HG02798 (cell line): ENCODE results near the gene ANGPTL8.

Experiments
- ATAC-seq: cut with Tn5 transposase; IDR thresholded peaks from one replicate; pipeline ENCODE4 v1.9.1; 2021; ENCODE audit warnings: mild to moderate bottlenecking; ENCODE audit not compliant: unreplicated experiment, poor library complexity

ANGPTL8 gene

DNA sequence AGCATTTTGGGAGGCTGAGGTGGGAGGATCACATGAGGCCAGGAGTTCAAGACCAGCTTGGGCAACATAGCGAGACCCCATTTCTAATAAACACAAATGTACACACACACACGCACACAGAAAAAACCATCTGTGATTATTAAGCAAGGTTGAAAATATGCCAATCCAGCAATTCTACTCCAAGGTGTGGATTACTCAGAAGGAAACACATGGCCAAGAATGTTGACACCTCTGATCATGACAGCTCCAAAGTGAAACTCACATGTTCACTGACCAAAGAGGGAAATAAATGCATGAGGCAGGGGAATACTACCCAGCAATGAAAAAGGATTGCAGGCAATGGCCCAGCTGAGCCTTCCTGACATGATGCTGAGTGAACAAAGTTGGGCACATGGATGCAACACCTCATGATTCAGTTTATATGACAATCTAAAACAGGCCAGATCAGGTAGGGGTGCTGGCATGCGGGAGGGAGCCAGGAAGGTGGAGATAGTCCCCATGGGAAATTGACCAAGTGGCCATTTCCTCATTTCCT is 18.5 kb downstream of the ANGPTL8 start:
- ATAC-seq, result no peak

DNA sequence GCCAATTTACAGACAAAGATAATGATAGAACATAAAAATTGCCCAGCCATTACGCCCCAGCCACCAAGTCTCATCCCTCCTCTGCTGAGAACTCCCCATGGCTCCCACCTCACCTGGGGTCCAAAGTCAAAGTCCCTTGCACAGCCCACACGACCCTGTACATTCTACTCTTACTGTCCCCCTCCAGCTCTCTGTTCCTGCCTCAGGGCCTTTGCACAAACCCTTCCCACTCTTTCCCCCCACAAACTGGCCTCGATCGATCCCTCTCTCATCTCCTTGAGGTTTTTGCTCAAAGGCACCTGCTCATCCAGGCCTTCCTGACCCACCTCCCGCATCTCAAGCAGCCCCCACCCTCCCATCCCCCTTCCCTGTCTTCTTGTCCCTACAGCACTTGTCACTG is 21.6 kb downstream of the ANGPTL8 start:
- no peak for ATAC-seq

DNA sequence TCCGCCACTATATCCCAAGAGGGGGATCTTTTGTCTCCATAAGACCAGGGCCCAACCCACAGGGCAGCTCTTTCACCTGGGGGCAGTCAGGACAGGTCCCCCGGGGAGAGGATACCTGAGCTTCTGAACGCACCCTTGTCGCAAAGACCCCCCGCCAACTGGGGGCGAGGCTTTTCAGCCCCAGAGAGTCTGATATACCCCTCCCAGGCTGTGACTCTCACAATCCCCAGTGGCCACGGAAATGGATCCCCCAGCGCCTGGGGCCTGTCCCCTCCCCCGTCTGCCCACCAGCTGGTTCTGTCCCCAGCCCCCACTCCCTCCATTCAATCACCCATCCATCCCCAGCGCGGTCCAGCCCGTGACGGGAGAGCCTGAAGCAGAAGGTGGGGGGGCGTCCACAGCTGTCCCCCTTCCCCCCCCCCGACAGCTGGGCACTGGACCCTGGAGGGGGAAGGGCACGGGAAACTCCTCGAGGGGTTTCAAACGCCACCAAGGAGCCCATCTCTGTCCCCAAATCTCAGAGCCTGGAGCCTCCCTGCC is 22.1 kb downstream of the ANGPTL8 start:
- ATAC-seq, result no peak

DNA sequence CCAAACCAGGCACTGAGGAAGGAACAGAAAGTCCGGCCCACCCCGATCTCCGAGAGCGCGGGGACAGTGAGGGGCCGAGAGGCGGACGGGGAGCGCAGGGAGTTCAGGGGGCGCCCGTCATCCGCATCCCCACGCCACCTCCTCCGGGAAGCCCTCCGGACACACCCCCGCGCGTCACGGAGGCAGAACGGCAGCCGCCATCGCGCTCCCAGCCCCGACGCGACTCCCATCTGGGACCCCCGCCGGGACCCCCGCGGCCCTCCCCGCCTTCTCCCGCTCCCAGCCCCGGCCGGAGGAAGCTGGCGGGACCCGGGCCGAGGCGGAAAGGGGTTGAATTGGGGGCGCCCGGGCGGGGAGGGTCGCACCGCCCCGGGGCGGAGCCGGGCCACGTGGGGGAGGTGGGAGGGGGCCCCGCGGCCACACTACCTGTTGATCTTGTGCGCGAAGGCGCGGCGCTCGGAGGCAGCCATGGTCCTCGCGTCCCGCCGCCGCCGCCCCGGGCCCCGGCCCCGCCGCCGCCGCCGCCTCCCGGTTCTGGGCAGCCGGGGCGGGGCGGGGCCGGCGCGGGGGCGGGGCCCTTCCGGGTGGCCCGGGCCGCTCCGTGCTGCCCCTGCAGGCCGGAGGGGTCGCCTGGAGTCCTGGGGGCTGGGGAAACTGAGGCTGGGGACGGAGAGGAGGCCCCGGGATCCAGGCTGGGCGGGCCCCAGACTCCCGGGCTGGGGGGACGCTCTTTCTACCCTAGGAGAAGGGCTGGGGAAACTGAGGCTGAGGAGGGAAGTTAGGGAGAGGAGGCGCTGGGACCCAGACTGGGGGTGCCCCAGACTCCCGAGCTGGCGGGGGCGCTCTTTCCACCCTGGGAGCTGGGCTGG is 22.8 kb downstream of the ANGPTL8 start, which contains the start of gene DOCK6:
TSS of gene DOCK6 (minus strand) at position 554 of the 869 bp plus-strand sequence. CDS start at position 470, 84 bp downstream.
- no peak for ATAC-seq

DNA sequence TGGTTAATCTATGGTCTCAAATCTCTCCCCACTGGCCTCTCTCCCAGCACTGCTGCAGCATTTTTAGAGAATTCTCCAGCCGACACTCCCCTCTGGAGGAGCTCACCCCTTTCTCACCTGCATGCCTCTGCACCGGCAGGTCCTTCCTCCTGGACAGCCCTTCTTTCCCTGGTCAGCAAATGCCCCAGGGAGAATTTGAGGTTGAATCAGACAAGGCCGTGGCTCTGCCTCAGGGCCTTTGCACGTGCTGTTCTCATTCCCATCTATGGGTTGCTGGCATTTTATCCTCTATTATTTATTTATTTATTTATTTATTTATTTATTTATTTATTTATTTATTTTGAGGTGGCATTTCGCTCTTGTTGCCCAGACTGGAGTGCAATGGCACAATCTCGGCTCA is 24.3 kb downstream of the ANGPTL8 start:
- ATAC-seq, result no peak

DNA sequence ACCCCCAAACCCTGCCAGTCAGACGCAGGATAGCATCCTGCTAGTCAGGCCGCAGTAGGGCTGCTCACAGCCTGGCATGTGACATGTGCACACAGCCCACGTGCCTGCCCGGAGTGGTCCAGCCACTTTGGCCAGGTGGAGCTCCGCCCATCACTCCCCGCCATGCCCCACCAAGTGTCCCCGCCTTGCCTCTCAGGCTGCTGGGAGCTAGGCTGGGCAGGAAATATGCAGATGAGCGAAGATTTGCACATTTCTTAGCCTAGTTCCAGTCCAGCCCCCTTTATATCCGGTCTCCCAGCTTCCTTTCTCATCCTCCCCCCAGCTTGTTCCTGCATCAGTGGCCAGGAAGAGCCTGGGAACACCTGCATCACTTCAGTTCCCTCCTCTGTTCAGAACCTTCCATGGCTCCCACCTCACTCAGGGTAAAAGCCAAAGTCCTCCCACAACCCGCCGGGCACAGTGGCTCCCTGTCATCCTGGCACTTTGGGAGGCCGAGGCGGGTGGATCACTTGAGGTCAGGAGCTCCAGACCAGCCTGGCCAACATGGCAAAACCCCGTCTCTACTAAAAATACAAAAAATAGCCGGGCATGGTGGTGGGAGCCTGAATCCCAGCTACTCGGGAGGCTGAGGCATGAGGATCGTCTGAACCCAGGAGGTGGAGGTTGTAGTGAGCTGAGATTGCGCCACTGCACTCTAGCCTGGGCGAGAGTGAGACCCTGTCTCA is 25.2 kb downstream of the ANGPTL8 start:
- ATAC-seq, result no peak

DNA sequence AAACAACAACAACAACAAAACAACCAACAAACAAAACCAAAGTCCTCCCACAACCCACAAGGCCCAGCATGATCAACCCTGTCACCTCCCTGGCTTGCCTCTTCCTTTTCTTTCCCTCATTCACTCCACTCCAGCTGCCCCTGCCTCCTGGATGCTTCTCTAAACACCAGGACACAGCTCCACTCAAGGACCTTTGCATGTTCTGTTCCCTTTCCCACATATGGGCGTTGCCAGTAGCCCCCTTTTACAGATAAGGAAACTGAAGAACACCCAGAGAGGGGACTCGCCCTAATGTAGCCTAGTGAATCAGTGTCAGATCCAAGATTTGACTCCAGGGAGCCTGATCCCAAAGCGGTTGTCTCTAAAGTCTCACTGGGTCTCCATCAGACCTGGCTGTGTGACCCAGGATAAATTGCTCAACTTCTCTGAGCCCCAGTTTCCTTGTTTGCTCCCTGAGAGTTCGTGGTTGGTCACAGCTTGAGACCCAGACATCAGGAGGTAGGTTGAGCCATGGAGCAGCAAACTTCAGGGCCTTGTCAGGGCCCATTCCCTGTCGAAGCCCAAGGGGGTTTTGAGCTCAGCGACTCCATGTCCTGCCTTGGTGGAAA is 25.9 kb downstream of the ANGPTL8 start:
- ATAC-seq, result no peak

DNA sequence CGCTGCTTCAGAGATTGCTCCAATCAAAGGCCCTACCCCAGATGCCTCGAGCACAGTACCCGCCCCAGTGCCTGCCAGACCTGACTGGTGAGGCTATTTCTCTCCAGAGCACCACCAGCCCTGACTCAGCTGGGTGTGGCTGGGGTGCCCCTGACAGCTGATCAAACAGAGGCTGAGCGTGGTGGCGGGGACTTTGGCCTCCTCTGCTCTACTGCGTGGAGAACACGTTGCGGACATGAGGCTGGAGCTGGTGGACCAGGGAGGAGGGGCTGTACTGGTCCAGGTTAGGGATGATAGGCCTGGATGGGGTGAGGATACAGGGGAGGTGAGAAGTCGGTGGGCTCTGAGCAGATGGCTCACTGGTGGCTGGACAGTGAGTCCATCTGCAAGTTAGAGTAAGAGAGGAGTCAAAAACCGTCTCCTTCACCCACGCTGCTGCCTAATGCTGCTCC is 26.4 kb downstream of the ANGPTL8 start:
- no peak for ATAC-seq

DNA sequence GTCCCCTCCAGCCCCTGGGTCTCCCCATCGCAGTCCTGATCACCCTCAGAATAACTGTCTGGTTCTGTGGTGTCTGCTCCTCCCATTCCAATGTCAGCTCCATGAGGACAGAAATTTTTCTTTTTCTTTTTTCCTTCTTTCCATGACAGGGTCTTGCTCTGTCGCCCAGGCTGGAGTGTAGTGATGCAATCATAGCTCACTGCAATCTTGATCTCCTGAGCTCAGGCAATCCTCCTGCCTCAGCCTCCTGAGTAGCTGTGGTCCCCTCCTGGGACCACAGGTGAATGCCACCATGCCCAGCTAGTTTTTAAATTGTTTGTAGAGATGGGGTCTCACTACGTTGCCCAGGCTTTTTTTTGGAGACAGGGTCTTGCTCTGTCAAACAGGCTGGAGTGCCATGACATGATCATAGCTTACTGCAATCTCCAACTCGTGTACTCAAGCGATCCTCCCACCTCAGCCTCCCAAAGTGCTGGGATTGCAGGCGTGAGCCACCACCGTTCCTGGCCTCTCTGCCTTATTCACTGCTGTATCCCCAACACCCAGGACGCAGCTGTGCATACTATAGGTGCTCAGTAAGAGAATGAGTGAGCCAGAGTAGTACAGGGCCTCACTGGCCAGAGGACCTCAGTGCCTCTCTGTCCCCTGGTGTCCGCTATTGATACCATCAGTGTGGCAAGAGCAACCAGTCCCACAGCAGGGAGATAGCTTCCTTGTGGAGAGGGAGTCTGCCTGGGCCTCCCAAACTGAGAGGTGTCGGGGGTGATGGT is 28.1 kb downstream of the ANGPTL8 start:
- ATAC-seq, result no peak

DNA sequence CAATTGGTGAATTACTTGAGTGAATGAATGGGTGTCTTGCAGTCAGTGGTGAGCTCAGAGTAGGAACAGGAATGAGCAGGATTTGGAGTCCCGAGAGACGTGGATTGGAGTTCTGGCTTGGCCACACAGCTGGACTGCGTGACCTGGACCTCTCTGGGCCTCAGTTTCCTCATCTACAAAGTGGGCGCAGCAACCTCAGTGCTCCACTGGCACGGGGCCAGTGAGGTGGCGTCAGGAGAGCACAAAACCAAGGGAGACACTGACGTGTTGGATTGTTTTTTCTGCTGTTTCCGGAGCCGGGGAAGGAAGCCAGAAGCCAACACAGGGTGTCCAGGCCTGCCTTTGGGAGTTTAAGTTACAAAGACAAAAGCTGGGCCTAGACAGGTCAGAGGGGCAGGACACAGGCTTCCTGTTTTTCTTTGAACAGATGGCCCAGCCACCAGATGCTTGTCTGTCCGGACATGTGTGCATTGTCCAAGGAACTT is 29.4 kb downstream of the ANGPTL8 start:
- ATAC-seq, result no peak

DNA sequence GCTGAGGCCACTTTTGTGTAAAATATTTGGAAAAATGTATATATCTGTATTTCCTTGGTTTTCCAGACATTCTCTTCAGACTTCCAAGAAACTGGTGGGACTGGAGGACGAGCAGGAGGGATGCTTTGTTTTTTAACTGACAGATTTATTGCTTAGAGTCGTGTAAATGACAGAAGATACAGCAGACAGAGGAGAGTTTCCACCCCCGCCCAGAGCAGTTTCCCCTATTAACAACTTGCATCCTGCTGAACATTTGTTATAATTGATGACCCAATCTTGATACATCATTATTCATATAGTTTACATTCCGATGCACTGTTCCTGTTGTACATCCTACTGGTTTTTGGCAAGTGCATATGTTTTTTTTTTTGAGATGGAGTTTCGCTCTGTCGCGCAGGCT is 30.0 kb downstream of the ANGPTL8 start:
- ATAC-seq, result no peak

DNA sequence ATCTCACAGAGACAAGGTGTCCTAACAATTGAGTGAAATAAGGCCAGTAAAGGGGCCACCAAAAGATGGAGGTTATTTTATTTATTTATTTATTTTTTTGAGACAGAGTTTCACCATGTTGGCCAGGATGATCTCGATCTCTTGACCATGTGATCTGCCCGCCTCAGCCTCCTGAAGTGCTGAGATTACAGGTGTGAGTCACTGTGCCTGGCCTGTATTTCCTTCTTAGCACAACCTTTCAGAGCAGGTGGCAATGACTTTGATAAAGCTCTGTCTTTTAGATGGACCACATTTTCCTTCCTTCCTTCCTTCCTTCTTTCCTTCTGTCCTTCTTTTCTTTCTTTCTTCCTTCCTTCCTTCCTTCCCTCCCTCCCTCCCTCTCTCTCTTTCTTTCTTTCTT is 33.9 kb downstream of the ANGPTL8 start:
- ATAC-seq, result no peak

DNA sequence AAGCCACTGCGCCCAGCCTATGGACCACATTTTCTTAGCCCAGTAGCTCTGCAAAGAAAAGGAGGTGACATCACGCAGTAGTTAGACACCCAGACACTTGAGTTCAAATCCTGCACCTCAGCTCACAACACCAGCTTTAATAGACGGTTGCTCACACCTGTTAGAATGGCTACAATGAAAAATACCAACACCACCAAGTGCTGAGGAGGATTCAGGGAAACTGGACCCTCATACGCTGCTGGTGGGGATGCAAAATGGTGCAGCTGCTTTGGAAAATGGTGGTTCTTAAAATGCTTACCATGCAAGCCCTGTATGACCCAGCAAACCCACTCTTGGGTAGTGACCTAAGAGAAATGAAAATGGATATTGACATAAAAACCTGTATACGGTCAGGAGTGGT is 34.6 kb downstream of the ANGPTL8 start:
- no peak for ATAC-seq

DNA sequence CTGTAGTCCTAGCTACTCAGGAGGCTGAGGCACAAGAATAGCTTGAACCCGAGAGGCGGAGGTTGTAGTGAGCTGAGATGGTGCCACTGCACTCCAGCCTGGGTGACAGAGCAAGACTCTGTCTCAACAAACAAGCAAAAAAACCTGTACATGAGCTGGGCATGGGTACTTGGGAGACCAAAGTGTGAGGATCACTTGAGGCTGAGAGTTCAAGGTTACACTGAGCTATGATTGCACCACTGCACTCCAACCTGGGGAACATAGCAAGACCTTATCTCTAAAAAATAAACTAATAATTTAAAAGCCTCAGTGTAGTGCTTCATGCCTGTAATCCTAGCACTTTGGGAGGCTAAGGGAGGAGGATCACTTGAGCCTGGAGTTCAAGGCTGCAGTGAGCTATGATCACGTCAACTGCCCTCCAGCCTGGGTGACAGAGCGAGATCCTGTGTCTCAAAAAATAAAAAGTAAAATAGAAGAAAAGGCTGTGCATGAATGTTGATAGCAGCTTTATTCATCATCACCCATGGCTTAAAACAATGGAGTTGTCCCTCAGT is 35.2 kb downstream of the ANGPTL8 start:
- no peak for ATAC-seq

DNA sequence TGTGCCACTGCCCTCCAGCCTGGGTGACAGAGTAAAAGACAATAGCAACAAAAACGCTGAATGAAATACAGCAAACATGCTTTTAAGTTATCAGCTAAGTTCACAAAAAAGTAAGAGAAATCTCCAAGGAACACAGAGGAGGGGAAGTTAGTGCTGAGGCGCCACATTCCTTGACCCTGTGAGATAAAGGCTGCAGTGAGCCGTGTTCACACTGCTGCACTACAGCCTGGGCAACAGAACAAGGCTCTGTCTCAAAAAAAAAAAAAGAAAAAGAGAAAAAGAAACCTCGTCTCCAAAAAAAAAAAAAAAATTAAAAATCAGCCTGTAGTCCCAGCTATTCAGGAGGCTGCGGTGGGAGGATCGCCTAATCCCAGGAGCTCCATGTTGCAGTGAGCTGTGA is 39.3 kb downstream of the ANGPTL8 start:
- no peak for ATAC-seq

DNA sequence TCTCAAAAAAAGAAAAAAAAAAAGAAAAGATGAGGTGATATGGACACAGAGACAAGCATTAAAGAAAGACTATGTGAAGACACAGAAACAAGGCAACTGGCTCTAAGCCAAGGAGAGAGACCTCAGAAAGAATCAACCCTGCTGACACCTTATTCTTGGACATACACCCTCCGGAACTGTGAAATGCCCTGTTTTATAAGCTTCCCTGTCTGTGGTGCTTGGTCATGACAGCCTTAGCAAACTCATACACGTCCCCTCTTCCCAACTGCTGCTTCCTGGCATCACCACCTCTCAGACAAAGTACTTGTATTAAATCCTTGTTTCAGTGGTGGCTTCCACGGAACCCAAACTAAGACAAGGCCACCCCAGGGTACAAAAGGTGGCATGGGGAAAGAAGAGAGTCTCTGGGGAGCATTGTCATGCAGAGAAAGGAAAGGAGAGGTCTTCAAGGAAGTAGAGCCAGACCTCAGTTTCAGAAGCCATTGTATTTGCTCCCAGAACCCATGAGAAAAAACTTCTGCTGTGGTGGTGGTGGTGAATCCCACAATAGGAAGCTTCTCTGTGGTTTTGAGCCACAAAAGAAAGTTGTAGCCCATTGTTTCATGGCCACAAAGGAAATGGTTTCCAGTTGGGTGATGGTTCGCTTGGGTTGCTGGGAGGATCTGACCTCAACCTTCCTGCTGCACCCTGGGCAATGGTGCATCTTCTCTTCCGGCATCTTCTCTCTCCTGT is 40.3 kb downstream of the ANGPTL8 start:
- ATAC-seq, result no peak

DNA sequence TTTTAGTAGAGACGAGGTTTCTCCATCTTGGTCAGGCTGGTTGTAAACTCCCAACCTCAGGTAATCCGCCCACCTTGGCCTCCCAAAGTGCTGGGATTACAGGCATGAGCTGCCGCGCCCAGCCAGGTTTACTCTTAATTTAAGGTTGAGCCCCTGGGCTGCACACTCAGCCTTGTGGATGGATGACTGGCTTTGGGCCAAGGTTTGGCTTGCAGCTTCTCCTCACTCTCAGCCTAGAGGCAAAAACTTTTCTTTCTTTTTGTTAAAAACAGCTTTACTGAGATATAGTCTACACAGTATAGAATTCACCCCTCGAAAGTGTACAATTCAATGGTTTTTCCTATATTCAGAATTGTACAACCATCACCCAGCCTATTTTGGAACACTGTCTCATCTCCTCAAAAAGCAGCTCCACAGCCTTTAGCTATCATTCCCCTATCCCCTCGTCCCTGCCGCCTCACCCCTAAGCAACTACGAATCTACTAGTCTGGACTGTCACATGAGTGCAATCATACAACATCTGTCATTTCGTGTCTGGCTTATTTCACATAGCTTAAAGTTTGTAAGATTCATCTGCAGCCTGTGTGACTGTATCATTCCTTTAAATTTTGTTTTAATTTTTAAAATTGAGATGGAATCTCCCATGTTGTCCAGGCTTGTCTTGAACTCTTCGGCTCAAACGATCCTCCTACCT is 42.1 kb downstream of the ANGPTL8 start:
- no peak for ATAC-seq

DNA sequence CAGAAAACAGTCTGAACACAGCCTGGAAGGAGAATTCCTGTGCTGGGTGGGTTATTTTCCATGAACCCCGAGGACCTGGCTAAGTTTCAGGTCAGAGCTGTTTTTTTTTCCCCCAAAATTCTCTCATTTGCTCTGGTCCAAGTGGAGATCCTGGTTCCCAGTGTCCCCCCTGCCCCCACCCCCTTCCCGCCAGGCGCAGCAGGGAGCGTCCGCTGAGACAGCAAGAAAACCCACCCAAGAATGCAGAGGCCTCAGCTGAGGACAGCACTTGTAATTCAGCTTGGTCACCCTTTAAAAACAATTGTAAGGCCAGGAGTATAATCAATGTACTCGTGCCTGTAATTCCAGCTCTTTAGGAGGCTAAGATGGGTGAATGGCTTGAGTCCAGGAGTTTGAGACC is 45.1 kb downstream of the ANGPTL8 start:
- no peak for ATAC-seq
